Keratinocyte (primary cell): ENCODE data around the gene SHANK1. TPM values are rescaled to one million over a fixed set of nuclear protein-coding genes. Genes with fewer than 3 reads are reported as not detected.

Experiments used
- DNase-seq: peaks from one replicate; pipeline ENCODE4 v3.0.0-alpha.2; 2011; ENCODE audit warnings: low read depth, missing footprints, low spot score
- FAIRE-seq: peaks from 2 replicates; lab custom pipeline; 2011; peaks lifted over from hg19 to GRCh38; lab: Jason Lieb, UNC
- H2AFZ ChIP-seq: 2 replicates; pipeline ENCODE4 v1.6.0; 2012; ENCODE audit warnings: low read length, control low read depth, inconsistent platforms; ENCODE audit not compliant: control insufficient read depth
- H3K27ac ChIP-seq: 2 replicates; pipeline ENCODE4 v1.5.1; 2011; ENCODE audit warnings: low read length; ENCODE audit not compliant: control insufficient read depth, insufficient read depth
- H3K27me3 ChIP-seq: 3 replicates; pipeline ENCODE4 v1.6.0; 2011; ENCODE audit warnings: low read length; ENCODE audit not compliant: control insufficient read depth, insufficient read depth; ENCODE audit errors: extremely low read depth
- H3K36me3 ChIP-seq, 2 experiments: 2 replicates in 1 of 2; 3 replicates in 1 of 2; pipeline ENCODE4 v1.5.1; 2011; ENCODE audit warnings: low read length in 2 of 2, mild to moderate bottlenecking in 1 of 2; ENCODE audit not compliant: control insufficient read depth in 2 of 2, insufficient read depth in 2 of 2; ENCODE audit errors: extremely low read depth in 1 of 2
- H3K4me1 ChIP-seq: 3 replicates; pipeline ENCODE4 v1.5.1; 2011; ENCODE audit warnings: low read length; ENCODE audit not compliant: control insufficient read depth, insufficient read depth; ENCODE audit errors: extremely low read depth
- H3K4me2 ChIP-seq: 3 replicates; pipeline ENCODE4 v1.6.0; 2011; ENCODE audit warnings: low read depth, low read length; ENCODE audit not compliant: control insufficient read depth, insufficient read depth; ENCODE audit errors: extremely low read depth
- H3K4me3 ChIP-seq, 3 experiments: fragments of 200-600 bp in 1 of 3; sonication (generic) in 1 of 3; 2 replicates in 2 of 3; 3 replicates in 1 of 3; pipeline ENCODE4 v1.5.1; 2011 to 2016; ENCODE audit warnings: low read length in 3 of 3, mild to moderate bottlenecking in 3 of 3, control low read depth in 2 of 3, inconsistent platforms in 1 of 3, low read depth in 1 of 3, mixed read lengths in 1 of 3, mixed run types in 1 of 3, moderate library complexity in 1 of 3; ENCODE audit not compliant: control insufficient read depth in 2 of 3, insufficient read depth in 2 of 3; ENCODE audit errors: extremely low read depth in 1 of 3
- H3K79me2 ChIP-seq: 2 replicates; pipeline ENCODE4 v1.6.0; 2012; ENCODE audit warnings: low read length; ENCODE audit not compliant: control insufficient read depth, insufficient read depth
- H3K9ac ChIP-seq: 3 replicates; pipeline ENCODE4 v1.6.0; 2011; ENCODE audit warnings: low read length; ENCODE audit not compliant: control insufficient read depth, insufficient read depth; ENCODE audit errors: extremely low read depth
- H3K9me1 ChIP-seq: 3 replicates; pipeline ENCODE4 v1.6.0; 2011; ENCODE audit warnings: low read length; ENCODE audit not compliant: control insufficient read depth, insufficient read depth; ENCODE audit errors: extremely low read depth
- H3K9me3 ChIP-seq: 2 replicates; pipeline ENCODE4 v1.5.1; 2012; ENCODE audit warnings: low read depth, low read length; ENCODE audit not compliant: control insufficient read depth
- H4K20me1 ChIP-seq: 3 replicates; pipeline ENCODE4 v1.6.0; 2011; ENCODE audit warnings: low read length; ENCODE audit not compliant: control insufficient read depth, insufficient read depth; ENCODE audit errors: extremely low read depth
- EZH2 ChIP-seq: IDR thresholded peaks from one replicate; pipeline ENCODE4 v1.6.1; 2012; ENCODE audit warnings: inconsistent platforms, mild to moderate bottlenecking, low read length, moderate library complexity
- dilution Hi-C: fragments of 300-500 bp; cut with MboI; formaldehyde crosslinking; loops from one replicate; pipeline ENCODE4 v1.7.0; 2020; ENCODE audit warnings: low sequenced_read_pairs; ENCODE audit not compliant: extremely low pct_ligation_motif_present
- polyA plus RNA-seq, 5 experiments: library from polyadenylated mRNA; depleted of rRNA in 3 of 5; stranded (reverse) in 3 of 5; stranded (forward) in 1 of 5; unstranded in 1 of 5; fragments of >200 nt; gene quantifications; 1 replicate in 1 of 5; 2 replicates in 3 of 5; 3 replicates in 1 of 5; pipeline versions ENCODE4 v1.2.1 to v1.2.3, GENCODE V29; 2011 to 2012; ENCODE audit warnings: missing spikeins in 2 of 5, low read depth in 1 of 5, low replicate concordance in 1 of 5
- TF ChIP-seq, protein P1 (sequence below), 3 experiments: IDR thresholded peaks in 1 of 3; conservative IDR thresholded peaks in 1 of 3; optimal IDR thresholded peaks in 1 of 3; 2 replicates in 2 of 3; 3 replicates in 1 of 3; pipeline versions ENCODE3 to v1.5.1; 2011; ENCODE audit warnings: low read length in 3 of 3, mild to moderate bottlenecking in 3 of 3, moderate library complexity in 2 of 3, control low read depth in 1 of 3, inconsistent platforms in 1 of 3; ENCODE audit not compliant: insufficient read depth in 2 of 3; ENCODE audit errors: extremely low read depth in 1 of 3

Gene SHANK1
- polyA plus RNA-seq, 1 donor (not counting 4 experiments of a cell fraction or from before 2014, with no cell fraction given): 0.51 TPM

DNA sequence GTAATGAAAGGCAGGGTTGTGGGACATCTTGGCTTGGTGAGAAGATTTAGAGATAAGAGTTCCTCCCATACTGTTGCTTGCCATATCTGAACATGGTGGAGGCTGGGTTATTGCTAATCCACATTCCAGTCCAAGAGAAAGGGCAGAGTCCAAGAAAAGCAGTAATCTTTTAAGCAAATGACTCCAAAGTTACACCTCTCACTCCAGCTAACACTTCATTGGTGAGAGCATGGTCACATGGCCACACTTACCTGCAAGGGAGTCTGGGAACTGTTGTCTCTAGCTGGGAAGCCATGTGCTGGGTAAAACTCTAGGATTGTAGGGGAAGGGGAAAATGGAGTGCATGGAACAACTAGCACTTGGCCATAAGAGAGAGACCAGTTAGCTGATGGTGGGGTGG, 64.7 kb downstream of the SHANK1 start:
- Histone ChIP-seq H3K4me2 (no peak overlapping the region), H3K4me1 (no peaks in the 10 kb centered on the region), H3K9ac (no peak overlapping the region), H3K27me3 (peaks cover 7% of the 10 kb centered on the region), H3K79me2 (no peaks in the 10 kb centered on the region), H4K20me1 (no peaks in the 10 kb centered on the region), H3K4me3 (no peak overlapping the region), H3K9me3 (no peaks in the 10 kb centered on the region), H2AFZ (no peak overlapping the region), H3K27ac (no peak overlapping the region), H3K9me1 (no peaks in the 10 kb centered on the region), H3K36me3 (no peaks in the 10 kb centered on the region)
- TF ChIP-seq, protein P1, sequence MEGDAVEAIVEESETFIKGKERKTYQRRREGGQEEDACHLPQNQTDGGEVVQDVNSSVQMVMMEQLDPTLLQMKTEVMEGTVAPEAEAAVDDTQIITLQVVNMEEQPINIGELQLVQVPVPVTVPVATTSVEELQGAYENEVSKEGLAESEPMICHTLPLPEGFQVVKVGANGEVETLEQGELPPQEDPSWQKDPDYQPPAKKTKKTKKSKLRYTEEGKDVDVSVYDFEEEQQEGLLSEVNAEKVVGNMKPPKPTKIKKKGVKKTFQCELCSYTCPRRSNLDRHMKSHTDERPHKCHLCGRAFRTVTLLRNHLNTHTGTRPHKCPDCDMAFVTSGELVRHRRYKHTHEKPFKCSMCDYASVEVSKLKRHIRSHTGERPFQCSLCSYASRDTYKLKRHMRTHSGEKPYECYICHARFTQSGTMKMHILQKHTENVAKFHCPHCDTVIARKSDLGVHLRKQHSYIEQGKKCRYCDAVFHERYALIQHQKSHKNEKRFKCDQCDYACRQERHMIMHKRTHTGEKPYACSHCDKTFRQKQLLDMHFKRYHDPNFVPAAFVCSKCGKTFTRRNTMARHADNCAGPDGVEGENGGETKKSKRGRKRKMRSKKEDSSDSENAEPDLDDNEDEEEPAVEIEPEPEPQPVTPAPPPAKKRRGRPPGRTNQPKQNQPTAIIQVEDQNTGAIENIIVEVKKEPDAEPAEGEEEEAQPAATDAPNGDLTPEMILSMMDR (optimal IDR thresholded peaks at IDR 0.05 in 1 of 3, IDR thresholded peaks at IDR 0.05 in 1 of 3, conservative IDR thresholded peaks at IDR 0.05 in 1 of 3; ENCODE audit: extremely low read depth in 1 of 3, insufficient read depth in 2 of 3, low read length in 3 of 3): no peak
- no peak for TF ChIP-seq EZH2
- DNase-seq (no peak), FAIRE-seq (no peak)
- dilution Hi-C loops: no loop called here

DNA sequence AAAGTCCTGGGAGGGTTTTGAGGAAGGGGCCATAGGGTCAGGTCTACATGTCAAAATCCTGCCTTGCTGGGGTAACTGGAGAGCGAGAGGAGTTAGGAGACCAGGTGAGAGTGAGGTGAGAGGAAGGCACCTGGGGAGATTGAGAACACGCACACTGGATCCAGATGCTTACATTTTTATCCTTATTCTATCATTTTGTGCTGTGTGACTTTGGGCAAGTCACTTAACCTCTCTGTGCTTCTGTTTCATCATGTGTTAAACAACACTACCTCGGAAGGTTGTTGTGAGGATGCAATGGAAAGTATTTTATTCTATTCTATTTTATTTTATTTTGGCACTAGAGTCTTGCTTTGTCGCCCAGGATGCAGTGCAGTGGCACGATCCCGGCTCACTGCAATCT, 66.9 kb downstream of the SHANK1 start:
- Histone ChIP-seq H3K4me1 (no peaks in the 10 kb centered on the region), H2AFZ (no peak overlapping the region), H3K79me2 (no peaks in the 10 kb centered on the region), H3K4me3 (no peak overlapping the region), H3K9ac (no peak overlapping the region), H3K9me3 (no peaks in the 10 kb centered on the region), H3K9me1 (no peaks in the 10 kb centered on the region), H3K36me3 (no peaks in the 10 kb centered on the region), H3K27me3 (no peaks in the 10 kb centered on the region), H4K20me1 (no peaks in the 10 kb centered on the region), H3K27ac (no peak overlapping the region), H3K4me2 (no peak overlapping the region)
- TF ChIP-seq EZH2: no peak
- TF ChIP-seq, protein P1 (optimal IDR thresholded peaks at IDR 0.05 in 1 of 3, IDR thresholded peaks at IDR 0.05 in 1 of 3, conservative IDR thresholded peaks at IDR 0.05 in 1 of 3; ENCODE audit: extremely low read depth in 1 of 3, insufficient read depth in 2 of 3, low read length in 3 of 3): no peak
- dilution Hi-C loops: no loop called here
- DNase-seq (no peak), FAIRE-seq (no peak)
